ENCODE data around the gene ATG10.
"Not testable (repeated sequence)": the region's sequence is repeated elsewhere in the genome, so short reads cannot be mapped to it uniquely, and the experiment has no call there.

Gene ATG10

DNA sequence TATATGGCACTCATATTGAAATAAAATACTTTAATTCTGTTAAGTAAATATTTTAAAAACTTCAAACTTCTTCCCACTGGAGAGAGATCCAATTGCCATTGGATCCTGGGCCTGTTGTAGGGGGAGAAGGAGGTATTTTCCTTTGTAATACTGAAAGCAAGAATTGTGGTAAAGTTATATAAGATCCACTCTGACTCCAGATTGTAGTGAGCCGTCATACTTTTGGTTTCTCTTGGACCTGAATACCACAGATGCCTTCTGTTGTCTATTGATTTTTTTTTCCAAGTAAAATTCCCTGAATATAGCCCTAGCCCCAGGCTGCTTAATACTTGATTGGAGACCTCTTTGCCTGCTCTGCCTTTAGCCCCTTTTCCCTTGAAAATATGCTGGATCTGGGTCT, 86.9 kb downstream of the ATG10 start:
- DNase-seq = no peak

DNA sequence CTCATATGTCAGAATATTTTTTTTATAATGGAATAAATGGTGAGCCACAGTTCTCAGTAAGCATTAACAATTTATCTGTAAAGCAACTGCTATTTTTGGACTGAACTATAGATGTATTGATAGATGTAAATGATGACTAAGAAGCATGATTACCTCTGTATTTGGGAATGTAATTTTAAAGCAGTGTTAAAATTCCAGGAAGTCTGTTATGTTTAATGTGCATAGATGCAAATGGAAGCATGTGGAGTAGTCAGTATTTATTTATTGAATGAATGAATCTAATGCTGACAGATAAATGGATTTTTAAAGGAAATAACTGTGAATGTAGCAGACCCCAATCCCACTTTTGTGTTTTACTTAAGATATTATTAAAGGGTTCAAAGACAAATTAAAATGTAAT, 95.0 kb downstream of the ATG10 start:
- no peak for DNase-seq

DNA sequence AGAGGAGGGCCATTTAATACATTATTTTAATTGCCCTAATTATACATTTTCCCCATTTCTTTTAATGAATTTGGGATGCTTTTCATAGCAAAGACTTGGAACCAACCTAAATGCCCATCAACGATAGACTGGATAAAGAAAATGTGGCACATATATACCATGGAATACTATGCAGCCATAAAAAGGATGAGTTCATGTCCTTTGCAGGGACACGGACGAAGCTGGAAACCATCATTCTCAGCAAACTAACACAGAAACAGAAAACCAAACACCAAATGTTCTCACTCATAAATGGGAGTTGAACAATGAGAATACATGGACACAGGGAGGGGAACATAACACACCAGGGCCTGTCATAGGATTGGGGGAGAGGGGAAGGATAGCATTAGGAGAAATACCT, 96.2 kb downstream of the ATG10 start:
- DNase-seq = not testable (repeated sequence)

DNA sequence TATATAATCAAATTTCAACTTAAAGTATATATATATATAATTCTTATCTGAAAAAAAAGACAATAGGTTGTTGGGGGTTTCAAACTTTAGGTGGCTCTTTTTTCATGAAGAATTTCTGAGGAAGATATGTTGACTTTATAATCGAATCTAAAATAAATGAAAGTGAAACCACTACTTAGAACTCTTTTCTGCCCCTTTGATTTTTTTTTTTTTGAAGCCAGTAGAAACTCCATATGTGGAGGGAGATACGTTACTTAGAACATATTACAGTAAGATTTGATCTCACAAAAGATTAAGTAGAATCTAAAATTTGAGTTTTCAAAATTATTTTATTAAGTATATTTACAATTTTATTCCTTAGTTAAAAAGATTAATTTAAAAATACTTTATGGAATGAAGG, 96.9 kb downstream of the ATG10 start:
- no peak for DNase-seq

DNA sequence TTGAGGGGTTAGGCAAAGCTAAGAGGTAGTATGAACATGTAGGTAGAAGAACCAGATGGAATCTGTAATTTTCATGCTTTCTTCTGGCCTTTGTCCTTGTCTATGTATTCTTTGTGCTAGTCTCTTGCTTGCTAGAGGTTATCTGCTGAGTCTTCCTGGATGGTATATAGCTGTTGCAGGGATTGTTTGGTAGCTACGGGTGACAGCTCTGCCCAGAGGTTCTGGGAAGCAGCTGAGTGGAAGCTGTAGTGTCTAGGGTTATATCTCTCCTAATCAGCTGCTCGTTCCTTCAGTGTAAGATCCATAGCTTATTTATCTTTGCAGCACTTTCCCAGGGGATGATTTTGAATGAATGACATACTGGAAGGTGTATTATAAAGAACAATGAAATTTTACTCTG, 100.3 kb downstream of the ATG10 start:
- no peak for DNase-seq

DNA sequence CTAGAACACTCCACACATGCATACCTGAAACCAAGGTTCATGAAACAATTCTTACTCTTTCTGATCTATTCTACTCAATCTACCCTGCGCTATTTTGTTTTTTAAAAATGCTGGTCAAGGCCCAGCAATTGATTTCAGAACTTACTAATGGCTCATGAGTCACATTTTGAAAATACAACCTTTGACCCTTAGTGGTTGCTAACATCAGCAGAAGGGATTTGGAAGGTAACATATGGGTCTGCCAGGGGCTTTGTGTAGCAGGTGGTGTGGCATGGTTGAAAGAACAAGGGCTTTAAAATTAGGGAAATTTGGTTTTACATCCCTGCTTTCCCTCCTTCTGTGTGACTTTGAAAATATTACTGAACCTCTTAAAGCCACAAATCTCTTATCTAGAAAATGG, 101.4 kb downstream of the ATG10 start:
- DNase-seq = no peak

DNA sequence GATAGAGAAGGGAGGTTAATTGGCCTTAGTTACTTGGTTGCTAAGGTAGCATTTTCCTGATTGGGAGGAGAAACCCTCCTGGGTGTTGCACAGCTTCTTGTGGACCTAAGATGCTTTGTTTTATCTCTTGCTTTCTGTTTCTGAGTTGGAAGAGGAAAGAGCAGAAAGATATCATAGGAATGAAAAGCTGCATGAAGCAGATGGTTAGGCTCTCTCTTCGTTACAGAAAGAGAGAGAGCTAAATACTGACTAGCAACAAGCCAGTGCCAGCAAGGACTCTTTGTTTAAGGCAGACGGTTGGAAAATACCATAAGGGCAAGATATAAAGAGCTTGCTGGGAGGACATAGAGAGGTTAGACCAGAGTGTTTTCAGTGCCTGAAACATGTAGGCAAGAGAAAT, 103.1 kb downstream of the ATG10 start:
- DNase-seq = no peak

DNA sequence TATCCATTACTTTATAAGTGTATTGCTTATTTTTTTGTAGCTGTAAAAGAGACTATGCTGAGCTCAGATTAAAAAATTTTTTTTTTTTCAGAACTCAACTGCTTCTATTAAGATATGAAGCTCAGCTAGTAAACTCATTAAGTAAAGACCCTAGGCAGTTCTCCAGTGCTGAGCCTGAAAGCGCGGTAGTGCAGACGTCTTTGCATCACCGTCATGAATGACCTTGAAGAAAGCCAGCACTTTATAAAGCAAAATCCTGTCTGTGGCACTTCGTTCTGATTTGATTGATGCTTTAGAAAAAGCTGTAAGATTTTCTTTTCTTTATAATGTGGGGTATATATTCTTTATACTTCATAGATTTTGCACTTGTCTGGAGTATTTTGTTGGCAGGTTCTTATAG, 105.7 kb downstream of the ATG10 start:
- no peak for DNase-seq

DNA sequence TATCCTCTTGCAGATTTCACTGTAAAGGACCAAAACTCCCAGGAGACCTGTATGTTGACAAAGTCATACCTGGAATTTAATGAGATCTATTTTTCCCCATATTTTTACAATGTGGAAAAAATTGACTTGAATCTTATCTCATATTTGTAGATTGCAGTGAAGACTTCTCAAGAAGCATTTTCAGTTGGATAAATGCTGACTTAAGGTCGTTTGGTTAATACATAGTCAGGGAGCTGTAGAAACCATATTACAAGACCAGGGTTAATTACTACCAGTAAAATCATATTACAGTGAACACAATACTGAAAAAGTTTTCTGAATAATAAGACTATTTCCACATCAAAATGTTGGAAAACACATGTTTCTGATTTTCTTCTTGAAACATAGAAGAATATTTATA, 119.8 kb downstream of the ATG10 start:
- no peak for DNase-seq

DNA sequence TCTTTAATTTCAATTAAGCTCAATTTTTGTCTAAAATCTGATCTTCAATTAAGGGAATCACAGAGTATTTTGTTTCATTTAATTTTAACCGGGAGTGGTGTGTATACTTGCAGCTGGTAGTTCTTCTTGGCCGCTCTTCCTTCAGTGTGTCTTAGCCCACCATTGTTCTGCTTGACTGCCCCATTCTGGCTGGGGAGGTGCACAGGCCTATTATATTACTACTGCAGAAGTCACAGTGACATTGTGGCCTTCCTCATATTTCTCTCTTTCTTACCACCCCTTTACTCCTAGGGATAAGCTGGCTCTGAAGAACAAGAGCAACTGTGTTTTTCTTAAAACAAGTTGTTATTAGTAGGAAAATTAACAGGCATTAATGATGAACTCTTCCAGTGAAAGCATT, 123.7 kb downstream of the ATG10 start:
- no peak for DNase-seq

DNA sequence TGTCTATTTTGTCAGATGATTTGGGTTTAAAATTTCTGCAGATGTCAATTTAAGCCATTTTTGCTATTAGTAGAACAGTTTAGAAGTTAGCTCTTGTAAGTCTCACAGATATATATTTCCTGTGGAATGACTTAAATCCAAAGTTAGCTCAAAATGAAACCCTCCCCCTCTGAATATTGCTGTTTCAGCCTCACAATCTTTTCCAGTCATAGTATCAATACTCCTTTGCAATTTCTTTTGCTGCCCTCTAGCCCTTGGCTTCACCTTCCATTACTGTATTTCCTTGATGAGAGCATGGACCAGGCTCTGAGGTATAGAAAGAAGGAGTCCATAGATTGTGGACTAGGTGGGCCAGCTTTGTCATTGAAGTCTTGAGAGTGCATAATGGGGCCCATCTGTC, 124.4 kb downstream of the ATG10 start:
- DNase-seq = no peak

DNA sequence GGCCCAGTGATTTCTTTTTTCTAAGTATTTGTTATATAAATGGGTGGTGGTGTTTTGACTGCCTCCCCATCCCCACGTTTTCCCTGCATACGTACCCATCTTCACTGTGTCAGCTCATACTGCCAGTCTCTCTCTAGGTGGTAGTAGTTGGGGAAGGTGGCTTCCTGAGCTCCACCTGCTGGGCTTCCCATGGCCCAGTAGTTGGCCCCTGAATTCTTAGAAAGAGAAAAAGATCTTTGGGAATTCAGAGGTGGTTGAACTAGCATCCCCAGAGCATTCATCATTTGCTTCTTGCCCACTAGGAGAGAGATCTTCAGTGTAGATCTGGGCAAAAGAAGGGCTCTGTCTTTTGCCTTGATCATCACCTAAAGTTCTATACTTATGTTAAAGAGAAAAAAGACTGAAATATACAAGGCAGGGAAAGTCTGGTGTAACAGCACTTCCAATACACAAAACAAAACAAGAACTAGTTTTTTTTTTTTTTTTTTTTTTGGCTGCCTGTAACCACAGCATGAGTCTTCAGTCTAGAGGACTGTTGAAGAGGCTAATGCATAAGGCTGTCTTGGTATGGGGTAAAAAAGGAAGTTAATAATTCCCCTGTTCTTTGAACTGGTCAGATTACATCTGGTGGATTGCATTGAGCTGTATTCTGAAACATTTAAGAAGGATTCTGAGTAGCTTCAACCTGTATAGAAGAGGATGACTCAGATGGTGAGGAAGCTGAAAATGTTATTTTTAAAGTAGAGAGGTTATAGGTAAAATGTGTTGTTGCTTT, 128.7 kb downstream of the ATG10 start:
- no peak for DNase-seq

DNA sequence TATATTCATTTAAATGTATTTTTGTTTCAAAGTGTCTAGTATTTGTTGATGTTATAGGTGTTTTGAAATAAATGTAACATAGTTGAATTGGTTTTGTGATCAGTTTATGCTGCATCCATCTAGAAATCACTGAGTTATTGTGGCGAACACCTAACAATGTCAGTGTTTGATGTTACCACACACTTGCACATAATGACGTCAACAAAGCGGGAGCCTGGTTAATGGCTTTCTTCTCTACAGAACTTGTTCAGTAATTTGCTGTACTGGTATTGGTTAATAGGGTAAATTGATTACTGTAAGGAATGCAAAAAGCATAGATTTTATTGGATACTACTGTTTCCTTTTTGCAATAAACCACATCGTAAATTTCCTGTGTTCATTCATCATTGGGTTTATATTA, 133.0 kb downstream of the ATG10 start:
- no peak for DNase-seq

DNA sequence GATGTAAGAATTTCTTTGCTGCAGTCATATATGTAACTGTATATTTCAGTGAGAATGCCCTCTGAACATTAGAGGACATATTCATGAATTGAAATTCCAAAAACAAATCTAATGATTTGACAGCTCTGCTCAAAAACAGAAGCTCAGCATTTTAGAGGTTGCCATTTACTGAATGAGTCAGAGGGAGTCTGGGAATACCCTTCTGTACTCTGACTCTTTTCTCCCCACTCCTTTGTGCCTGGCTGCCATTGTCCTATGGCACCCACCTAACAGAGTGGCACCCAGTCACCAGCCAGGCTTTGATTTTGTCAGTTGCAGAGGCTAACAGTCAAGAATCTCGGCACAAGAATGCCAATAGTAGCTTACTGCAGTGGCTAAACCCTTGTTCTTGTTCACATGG, 133.6 kb downstream of the ATG10 start:
- no peak for DNase-seq

DNA sequence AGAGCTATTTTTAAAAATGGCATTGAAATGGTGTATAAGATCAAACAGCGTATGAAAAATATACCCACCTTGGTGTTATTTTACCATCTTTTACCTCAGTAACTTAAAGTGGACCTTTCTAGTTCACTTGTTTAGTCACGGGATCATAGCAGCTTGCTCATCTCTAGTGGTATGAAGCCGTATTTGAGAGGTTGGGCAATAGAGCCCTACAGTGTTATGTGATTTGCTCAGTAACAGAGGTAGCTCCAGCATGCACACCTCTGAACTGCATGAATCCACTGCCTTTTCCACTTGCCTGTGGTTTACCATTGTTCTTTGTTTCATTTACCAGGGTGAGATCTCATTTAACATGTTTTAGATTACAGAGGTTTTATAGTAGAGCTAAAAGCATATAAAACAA, 134.4 kb downstream of the ATG10 start:
- DNase-seq = no peak

DNA sequence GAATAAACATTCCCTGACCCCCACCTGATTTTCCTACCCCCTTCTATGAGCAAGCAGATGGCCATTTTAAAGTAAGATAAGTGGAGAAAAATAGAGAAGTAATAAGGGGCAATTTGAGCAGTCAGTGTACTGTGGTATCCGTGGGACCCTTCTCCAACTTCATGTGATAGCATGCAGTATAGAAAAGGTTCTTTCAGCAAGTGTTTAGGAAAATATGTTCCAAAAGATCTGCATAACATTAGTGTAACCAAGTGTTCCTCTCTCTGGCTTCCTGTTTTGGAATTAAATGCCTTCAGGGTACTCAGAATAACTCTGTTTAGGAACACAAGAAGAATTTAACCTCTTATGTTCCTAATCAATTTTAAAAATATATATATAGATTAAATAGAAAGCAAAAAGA, 134.9 kb downstream of the ATG10 start:
- no peak for DNase-seq

DNA sequence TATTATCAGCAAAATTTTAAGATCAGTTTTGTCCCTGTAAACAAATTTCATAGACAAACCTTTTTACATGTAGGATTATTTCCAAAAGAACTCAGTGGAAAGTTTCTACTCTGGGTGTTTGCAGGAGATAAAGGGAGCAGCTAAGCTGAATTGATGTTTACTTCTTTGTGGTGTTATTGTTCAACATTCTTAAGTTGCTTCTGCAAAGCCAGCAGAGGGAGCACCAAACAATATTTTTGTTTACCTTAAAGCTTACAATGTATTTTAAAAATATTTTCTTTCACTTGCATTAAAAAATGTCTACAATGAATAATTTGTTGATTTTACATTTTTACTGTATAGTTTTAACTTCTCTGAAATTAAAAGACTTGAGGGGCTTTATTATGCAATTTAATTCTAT, 135.4 kb downstream of the ATG10 start:
- DNase-seq = no peak

DNA sequence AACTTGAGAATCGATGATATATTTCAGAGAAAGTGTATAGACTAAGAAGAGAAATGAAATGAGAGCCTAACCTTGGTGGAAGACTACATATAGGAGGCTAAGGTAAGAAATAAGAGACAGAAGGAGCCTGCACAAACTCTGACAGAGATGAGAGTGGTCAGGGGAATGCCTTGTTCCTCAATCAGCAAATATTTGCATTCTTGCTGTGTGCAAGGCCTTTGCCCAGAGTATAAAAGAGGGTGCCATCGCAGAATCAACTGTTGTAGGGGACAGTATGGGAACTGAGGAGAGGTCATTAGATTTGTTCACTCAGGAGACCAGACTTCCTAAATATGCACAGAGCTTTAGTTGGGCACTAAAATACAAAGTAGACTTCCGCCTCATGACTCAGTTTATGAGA, 137.2 kb downstream of the ATG10 start:
- DNase-seq = no peak

DNA sequence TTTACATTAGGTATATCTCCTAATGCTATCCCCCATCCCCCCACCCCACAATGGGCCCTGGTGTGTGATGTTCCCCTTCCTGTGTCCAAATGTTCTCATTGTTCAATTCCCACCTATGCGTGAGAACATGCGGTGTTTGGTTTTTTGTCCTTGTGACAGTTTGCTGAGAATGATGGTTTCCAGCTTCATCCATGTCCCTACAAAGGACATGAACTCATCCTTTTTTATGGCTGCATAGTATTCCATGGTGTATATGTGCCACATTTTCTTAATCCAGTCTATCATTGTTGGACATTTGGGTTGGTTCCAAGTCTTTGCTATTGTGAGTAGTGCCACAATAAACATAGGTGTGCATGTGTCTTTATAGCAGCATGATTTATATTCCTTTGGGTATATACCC, 138.1 kb downstream of the ATG10 start:
- DNase-seq = not testable (repeated sequence)

DNA sequence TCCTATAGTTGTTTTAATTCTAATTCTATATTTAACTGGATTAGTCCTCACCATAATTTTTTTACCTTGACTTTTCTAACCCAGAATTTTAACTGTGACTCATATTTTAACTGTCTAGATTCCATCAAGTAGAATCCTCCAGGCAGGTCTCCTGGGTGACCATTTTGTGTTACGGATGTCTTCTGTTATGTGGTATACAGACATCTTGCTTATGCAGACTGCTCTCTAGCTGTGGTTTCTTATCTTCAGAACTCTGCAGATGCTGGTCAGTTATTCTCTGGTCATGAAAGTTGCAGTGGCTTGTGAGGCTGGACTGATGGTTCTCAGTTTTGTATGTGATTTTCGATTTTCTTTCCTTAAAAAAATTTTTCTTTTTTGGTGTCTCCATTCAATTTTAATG, 139.4 kb downstream of the ATG10 start:
- no peak for DNase-seq

DNA sequence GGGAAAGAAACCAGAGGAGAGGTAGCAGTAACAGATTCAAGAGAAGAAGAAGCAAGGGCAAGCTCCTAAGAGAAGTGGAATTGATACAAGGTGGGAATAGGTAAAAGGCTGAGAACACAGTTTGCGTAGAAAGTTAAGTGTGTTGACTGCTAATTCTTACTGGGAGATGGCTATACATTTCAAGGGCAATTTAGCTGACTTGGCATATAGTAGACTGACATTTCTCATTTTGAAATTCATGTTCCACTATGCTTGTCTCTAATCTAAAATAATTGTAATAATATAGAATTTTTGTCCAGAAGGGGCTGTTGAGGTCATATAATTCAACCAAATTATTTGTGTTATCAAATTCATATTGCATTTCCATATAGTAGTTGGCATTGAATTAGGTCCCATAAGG, 144.0 kb downstream of the ATG10 start:
- no peak for DNase-seq

DNA sequence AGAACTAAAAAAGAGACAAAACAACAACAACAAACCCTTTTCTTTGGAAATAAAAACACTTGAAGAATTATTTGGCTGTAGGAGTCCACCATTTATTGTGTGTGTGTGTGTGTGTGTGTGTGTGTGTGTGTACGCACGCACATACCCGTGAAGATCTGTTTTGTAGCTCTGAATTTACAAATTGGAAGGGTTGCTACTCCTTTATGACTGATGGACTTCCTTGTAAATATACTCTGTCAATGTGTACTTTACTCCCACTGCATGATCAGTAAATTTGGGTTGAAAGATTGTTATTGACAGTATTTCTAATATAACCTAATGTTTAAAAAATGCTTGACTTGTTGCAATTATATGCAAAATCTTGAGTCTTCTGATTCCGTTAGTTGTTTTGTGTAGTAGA, 148.1 kb downstream of the ATG10 start:
- no peak for DNase-seq

DNA sequence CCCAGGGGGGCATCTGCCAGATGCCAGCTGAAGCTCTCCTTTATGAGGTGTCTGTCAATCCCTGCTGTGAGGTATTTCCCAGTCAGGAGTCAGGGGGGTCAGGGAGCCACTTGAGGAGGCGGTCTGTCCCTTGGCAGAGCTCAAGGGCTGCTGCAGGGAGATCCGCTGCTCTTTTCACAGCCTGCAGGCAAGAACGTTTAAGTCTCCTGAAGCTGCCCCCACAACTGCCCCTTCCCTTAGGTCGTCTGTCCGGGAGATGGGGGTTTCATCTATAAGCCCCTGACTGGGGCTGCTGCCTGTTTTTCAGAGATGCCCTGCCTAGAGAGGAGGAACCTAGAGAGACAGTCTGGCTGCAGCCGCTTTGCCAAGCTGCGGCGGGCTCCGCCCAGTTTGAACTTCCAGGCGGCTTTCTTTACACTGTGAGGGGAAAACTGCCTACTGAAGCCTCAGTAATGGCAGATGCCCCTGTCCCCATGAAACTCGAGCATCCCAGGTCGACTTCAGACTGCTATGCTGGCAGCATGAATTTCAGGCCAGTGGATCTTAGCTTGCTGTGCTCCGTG, 158.0 kb downstream of the ATG10 start:
- no peak for DNase-seq

DNA sequence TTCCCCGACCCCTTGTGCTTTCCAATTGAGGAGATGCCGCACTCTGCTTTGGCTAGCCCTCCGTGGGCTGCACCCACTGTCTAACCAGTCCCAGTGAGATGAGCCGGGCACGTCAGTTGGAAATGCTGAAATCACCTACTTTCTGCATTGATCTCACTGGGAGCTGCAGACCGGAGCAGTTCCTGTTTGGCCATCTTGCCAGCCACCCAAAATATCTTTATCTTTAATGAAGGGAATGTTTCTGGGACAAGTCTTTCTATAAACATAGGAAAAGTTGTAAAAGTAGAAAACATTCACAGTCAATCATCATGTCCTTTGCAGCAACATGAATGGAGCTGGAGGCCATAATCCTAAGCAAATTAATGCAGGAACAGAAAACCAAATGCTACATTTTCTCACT, 158.8 kb downstream of the ATG10 start:
- DNase-seq = no peak

DNA sequence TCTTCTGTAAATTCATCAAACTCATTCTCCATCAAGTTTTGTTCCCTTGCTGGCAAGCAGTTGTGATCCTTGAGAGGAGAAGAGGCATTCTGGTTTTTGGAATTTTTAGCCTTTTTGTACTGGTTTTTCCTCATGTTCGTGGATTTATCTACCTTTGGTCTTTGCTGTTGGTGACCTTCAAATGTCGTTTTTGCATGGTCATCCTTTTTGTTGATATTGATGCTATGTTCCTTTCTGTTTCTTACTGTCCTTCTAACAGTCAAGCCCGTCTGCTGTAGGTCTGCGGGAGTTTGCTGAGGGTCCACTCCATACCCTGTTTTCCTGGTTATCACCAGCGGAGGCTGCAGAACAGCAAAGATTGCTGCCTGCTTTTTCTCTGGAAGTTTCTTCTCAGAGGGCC, 165.4 kb downstream of the ATG10 start:
- DNase-seq = no peak
